GM15510 (cell line): Measurements from ENCODE around the gene KIAA1671.

Experiments used
- POLR2A ChIP-seq: IDR thresholded peaks from 3 replicates; pipeline ENCODE4 v1.6.1; 2011; ENCODE audit warnings: borderline replicate concordance; ENCODE audit not compliant: insufficient read length; ENCODE audit errors: extremely low read depth

The KIAA1671 gene

GRCh38 chr22:25166266-25167040, 213.9 kb downstream of the KIAA1671 start:
- no peak for TF ChIP-seq POLR2A

- TF ChIP-seq POLR2A = no peak
These were observed 214.6 kb downstream of the KIAA1671 start for GRCh38 chr22:25167082-25167481.

GRCh38 chr22:25167834-25168601, 215.5 kb downstream of the KIAA1671 start:
- TF ChIP-seq POLR2A = no peak

DNA sequence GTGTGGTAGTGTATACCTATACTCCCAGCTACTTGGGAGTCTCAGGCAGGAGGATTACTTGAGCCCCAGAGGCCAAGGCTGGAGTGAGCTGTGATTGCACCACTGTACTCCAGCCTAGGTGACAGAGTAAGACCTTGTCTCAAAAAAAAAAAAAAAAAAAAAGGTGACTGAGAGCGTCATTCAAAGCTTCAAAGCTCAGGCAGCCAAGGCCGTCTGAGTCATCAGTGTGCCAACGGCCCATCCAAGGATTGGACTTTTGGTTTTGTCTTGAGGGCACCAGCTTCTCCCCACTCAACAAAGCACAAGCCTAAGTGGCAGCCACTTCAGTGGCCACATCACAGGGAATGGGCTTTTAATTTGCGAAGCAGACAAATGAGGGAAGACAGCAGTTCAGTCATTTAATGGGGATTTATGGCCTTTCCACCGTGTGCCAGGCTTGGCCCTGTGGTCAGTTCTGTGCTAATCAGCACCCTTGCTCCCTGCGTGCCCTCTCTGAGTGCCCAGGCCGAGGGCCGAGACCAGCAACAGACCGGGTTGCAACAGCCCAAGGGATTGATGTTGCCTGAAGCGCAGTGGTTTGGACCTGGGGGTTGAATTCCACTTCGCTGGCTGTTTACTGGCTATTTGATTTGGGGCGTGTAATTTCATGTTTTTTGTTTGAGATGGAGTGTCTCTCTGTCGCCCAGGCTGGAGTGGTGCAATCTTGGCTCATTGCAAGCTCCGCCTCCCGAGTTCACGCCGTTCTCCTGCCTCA, 216.9 kb downstream of the KIAA1671 start:
- TF ChIP-seq POLR2A = no peak

DNA sequence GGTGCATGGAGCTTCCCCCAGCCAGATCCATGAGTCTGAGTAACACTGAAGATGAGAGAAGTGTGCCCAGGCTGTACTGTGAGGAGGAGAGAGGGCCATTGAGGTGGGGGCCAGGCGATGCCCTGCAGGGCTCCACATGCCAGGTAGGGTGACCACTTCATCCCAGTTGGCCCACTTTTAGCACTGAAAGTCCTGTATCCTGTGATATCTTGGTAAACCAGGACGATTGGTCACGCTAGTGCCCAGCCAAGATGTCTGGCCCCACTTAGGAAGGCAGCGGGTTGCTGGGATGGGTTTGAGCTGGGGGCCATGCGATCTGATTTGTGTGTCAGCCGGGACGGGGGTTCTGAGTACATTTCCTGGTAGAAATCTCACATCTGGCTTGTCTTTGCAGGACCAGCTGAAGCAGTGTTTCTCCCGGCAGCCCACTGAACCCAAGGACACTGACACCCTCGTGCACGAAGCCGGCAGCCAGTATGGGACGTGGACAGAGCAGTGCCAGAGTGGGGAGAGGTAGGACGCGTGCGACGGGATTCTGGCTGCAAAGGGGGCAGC, 218.0 kb downstream of the KIAA1671 start:
- no peak for TF ChIP-seq POLR2A

DNA sequence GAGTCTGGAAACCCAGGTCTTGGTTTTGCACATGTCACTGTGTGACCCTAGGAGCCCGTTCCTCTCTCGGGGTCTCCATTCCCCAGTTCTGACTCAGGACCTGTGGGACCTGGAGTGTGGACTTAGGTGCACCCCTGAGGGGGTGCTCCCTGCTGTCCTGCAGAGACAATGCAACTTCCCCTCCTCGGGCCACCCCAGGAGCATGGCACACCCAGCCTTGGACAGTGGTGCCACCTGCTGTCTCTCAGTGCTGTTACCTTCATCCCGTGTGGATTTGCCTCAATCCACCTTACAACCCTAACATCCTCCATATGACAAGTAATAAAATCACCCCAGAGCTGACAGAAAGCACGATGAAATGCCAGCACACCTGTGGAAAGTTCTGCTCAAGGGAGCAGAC, 219.6 kb downstream of the KIAA1671 start:
- TF ChIP-seq POLR2A = no peak

- TF ChIP-seq POLR2A = no peak
These were observed 221.8 kb downstream of the KIAA1671 start for GRCh38 chr22:25174156-25174887.

GRCh38 chr22:25174888-25175411, 222.4 kb downstream of the KIAA1671 start:
- TF ChIP-seq POLR2A = no peak

GRCh38 chr22:25176175-25176574, 223.7 kb downstream of the KIAA1671 start:
- TF ChIP-seq POLR2A = no peak

DNA sequence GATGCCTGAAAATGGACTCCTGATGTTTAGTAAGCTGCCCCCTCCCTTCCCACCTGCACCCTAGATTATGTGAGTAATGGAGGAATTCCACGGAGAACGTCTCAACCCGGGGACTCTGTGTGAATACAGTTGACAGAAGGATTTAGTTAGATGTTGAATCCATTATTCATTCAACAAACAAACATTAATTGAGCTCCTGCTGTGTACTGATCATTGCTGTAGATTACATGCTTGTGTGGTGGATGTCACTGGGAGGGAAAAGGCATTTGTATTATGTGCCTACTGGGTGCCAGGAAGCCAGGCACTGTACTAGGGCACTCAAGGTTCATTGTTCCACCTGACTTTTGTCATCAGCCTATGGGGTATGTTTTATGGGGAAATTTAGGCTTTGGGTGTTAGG, 224.3 kb downstream of the KIAA1671 start:
- no peak for TF ChIP-seq POLR2A

DNA sequence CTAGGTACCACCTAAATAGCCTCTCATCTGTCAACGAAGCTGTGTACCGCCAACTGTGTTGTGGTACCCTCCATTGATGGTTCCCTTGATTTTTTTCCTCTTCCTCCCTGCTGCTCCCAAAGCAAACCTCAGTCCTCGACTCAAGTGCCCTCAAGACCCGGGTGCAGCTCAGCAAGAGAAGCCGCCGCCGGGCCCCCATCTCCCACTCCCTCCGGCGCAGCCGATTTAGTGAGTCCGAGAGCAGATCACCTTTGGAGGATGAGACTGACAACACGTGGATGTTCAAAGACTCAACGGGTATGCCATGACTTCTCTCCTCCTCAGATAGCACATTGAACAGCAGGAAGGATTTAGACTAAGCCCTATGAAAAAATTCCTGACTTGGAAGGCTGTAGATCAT, 224.7 kb downstream of the KIAA1671 start:
- TF ChIP-seq POLR2A = no peak

- TF ChIP-seq POLR2A = no peak
These were observed 225.4 kb downstream of the KIAA1671 start for GRCh38 chr22:25177895-25178294.

- TF ChIP-seq POLR2A = no peak
These were observed 229.9 kb downstream of the KIAA1671 start for GRCh38 chr22:25182131-25183110.
